Kidney (tissue), 14 donors: ENCODE data around the gene SEMA6B. TPM values are rescaled to one million over a fixed set of nuclear protein-coding genes. Genes with fewer than 3 reads are reported as not detected.

Experiments
- DNase-seq, 5 donors: peaks; one replicate each; pipeline ENCODE4 v3.0.0-alpha.2; 2013 to 2020
- FAIRE-seq: peaks from 2 replicates; lab custom pipeline; 2012; peaks lifted over from hg19 to GRCh38; lab: Jason Lieb, UNC
- H3K27ac ChIP-seq, 2 donors: one replicate each; pipeline ENCODE4 v1.7.0; 2013; ENCODE audit warnings: low read depth in 2 of 2, low read length in 2 of 2, inconsistent platforms in 1 of 2
- H3K27me3 ChIP-seq: one replicate; pipeline ENCODE4 v1.7.1; 2013; ENCODE audit warnings: low read length, inconsistent platforms; ENCODE audit not compliant: control insufficient read depth, insufficient read depth
- H3K36me3 ChIP-seq, 3 donors: one replicate each; pipeline versions ENCODE4 v1.7.0 to v1.7.1; 2013; ENCODE audit warnings: low read length in 3 of 3, control low read depth in 1 of 3, inconsistent platforms in 1 of 3; ENCODE audit not compliant: insufficient read depth in 3 of 3, control insufficient read depth in 2 of 3
- H3K4me1 ChIP-seq, 3 donors: one replicate each; pipeline versions ENCODE4 v1.7.0 to v1.7.1; 2013; ENCODE audit warnings: low read length in 3 of 3, inconsistent platforms in 1 of 3, low read depth in 1 of 3; ENCODE audit not compliant: control insufficient read depth in 2 of 3, insufficient read depth in 2 of 3
- H3K4me3 ChIP-seq, 3 donors: one replicate each; pipeline versions ENCODE4 v1.7.0 to v1.8.1; 2013; ENCODE audit warnings: low read length in 3 of 3, control low read depth in 1 of 3, inconsistent platforms in 1 of 3
- H3K9ac ChIP-seq, 3 donors: one replicate each; pipeline versions ENCODE4 v1.7.0 to v1.7.1; 2013; ENCODE audit warnings: low read length in 3 of 3, control low read depth in 1 of 3, inconsistent platforms in 1 of 3
- H3K9me3 ChIP-seq, 3 donors: one replicate each; pipeline versions ENCODE4 v1.7.0 to v1.7.1; 2013; ENCODE audit warnings: low read length in 3 of 3, control low read depth in 1 of 3, inconsistent platforms in 1 of 3; ENCODE audit not compliant: control insufficient read depth in 2 of 3, insufficient read depth in 1 of 3
- intact Hi-C: fragments of 100-400 bp; cut with DNase I; formaldehyde crosslinking; loops from one replicate; pipeline ENCODE4 v1.11.1; 2022
- polyA plus RNA-seq: library from polyadenylated mRNA; stranded (reverse); fragments of 350-450 nt; fragmentation: Illumina TruSeq; extraction: RNeasy Lipid Tissue Mini Kit (QIAGEN cat#74804); gene quantifications from one replicate; pipeline ENCODE4 v1.2.3, GENCODE V29; 2014; ENCODE audit warnings: low read depth, low replicate concordance; ENCODE audit not compliant: insufficient read depth
- total RNA-seq: library from RNA; stranded (reverse); fragmentation: NEBNext Ultra II Directional; extraction: Animal tissue kit (Norgen Biotek cat#: 25700); gene quantifications from one replicate; pipeline ENCODE4 v1.2.1, GENCODE V29; 2021
- TF ChIP-seq, protein P1 (sequence below): IDR thresholded peaks from 3 replicates; pipeline ENCODE4 v1.5.1; 2012; ENCODE audit warnings: mild to moderate bottlenecking, moderate library complexity, borderline replicate concordance; ENCODE audit not compliant: insufficient read depth; ENCODE audit errors: extremely low read depth
- donor health status: control.
- donor health status: control.
- donor health status: control.
- donor health status: control.
- donor health status: control.
- donor health status: DM: yes; HTN: yes; CAD: no.
- donor health status: Normal renal cell carcinoma (clear cell type).

The SEMA6B gene
- total and polyA plus RNA-seq, 2 donors from 2014 or later = 2.6 to 17.7 TPM

DNA sequence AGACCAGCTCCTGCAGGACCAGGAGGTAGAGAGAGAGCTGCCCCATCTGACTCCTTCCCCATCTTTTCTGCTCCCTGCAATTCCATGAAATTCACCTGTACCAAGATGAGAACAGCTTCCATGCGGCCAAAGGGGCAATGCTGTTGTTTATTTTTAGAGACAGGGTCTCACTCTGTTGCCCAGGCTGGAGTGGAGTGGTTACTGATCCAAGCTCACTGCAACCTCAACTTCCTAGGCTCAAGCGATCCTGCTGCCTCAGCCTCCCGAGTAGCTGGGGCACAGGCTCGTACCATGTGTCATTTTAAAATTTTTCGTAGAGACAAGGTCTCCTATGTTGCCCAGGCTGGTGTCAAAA lies 37.6 kb downstream of the SEMA6B start:
- intact Hi-C loops = no loop called here
- TF ChIP-seq, protein P1, sequence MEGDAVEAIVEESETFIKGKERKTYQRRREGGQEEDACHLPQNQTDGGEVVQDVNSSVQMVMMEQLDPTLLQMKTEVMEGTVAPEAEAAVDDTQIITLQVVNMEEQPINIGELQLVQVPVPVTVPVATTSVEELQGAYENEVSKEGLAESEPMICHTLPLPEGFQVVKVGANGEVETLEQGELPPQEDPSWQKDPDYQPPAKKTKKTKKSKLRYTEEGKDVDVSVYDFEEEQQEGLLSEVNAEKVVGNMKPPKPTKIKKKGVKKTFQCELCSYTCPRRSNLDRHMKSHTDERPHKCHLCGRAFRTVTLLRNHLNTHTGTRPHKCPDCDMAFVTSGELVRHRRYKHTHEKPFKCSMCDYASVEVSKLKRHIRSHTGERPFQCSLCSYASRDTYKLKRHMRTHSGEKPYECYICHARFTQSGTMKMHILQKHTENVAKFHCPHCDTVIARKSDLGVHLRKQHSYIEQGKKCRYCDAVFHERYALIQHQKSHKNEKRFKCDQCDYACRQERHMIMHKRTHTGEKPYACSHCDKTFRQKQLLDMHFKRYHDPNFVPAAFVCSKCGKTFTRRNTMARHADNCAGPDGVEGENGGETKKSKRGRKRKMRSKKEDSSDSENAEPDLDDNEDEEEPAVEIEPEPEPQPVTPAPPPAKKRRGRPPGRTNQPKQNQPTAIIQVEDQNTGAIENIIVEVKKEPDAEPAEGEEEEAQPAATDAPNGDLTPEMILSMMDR = no peak
- H3K9me3 ChIP-seq = no peaks in the 10 kb centered on the region
- FAIRE-seq (no peak), DNase-seq (no peak)
- H3K4me3 ChIP-seq = no peak overlapping the region
- H3K27ac ChIP-seq = no peak overlapping the region
- no peak overlapping the region for H3K9ac ChIP-seq
- peaks cover 0 to 7% (median 0%) of the 10 kb centered on the region in 3 donors for H3K4me1 ChIP-seq
- no peaks in the 10 kb centered on the region for H3K27me3 ChIP-seq
- H3K36me3 ChIP-seq = no peaks in the 10 kb centered on the region

- intact Hi-C loops = no loop called here
- H3K4me3 ChIP-seq = no peak overlapping the region
- H3K4me1 ChIP-seq = peaks cover 0 to 7% (median 0%) of the 10 kb centered on the region in 3 donors
- H3K27me3 ChIP-seq = no peaks in the 10 kb centered on the region
- no peak overlapping the region for H3K9ac ChIP-seq
- no peaks in the 10 kb centered on the region for H3K36me3 ChIP-seq
- TF ChIP-seq, protein P1 = no peak
- DNase-seq (no peak), FAIRE-seq (no peak)
- no peaks in the 10 kb centered on the region for H3K9me3 ChIP-seq
- H3K27ac ChIP-seq = no peak overlapping the region
These were observed 38.2 kb downstream of the SEMA6B start for GRCh38 chr19:4521170-4521887.

DNA sequence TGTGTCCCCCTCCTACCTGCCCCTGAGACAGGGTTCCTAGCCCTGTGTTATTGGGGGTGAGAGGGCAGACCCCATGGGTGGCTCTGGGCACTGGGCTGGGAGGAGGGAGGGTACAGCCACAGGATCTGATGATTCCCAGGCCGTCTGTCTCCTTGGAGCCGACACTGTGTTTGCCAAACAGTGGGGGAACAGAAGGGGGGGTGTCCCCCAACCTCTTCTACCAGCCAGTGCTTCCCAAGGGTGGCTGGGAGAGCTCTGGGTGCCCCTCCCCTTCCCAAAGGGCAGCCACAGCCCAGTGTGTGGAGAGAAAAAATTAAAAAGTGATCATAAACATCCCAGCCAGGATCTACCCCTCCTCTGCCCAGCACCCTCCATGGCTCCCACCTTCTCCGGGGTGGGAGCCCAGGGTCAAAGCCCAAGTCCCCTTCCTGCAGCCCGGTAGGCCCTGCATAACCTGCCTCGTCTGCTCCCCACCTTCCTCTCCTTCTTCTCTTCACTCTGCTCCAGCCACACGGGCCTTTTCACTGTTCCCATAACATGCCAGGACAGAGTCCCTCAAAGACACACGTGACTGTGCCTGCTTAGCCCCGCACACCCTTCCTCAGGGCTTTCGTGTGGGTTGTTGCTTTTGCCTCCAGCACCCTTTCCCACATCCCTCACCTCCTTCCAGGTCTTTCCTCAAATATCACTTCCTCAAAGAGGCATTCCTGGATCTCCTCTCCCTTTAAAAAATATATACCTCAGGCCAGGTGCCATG lies 39.8 kb downstream of the SEMA6B start:
- Histone ChIP-seq H3K27me3 (no peaks in the 10 kb centered on the region), H3K4me1 (peaks cover 0 to 7% (median 0%) of the 10 kb centered on the region in 3 donors), H3K4me3 (no peak overlapping the region), H3K9ac (no peak overlapping the region), H3K36me3 (no peaks in the 10 kb centered on the region), H3K9me3 (no peaks in the 10 kb centered on the region), H3K27ac (no peak overlapping the region)
- no peak for DNase-seq
- intact Hi-C loops = no loop called here
- FAIRE-seq = no peak
- TF ChIP-seq, protein P1 = no peak
